ENCODE measurements around the gene NPHP4. TPM values are rescaled to one million over a fixed set of nuclear protein-coding genes. Genes with fewer than 3 reads are reported as not detected.

NPHP4 gene
- total RNA-seq, 2 experiments from 2014 or later = 6.2 to 7.7 TPM

- H3K4me1 ChIP-seq (ENCODE audit: insufficient read depth, low read length) = peaks cover 4% of the 10 kb centered on the region
- Mint-ChIP-seq H3K9me3 (no peaks in the 10 kb centered on the region), H3K4me3 (no peak overlapping the region), H3K27ac (no peak overlapping the region), H3K27me3 (no peaks in the 10 kb centered on the region), H3K36me3 (ENCODE audit: low read depth) (peaks cover 5% of the 10 kb centered on the region), H3K4me1 (ENCODE audit: low read depth) (peaks cover 6% of the 10 kb centered on the region)
- no peak for DNase-seq
- H3K4me3 ChIP-seq (ENCODE audit: low read length) = no peak overlapping the region
- no peak overlapping the region for H3K27ac ChIP-seq (ENCODE audit: low read depth in 1 of 2, low read length in 2 of 2)
- no peak for TF ChIP-seq CTCF (IDR thresholded peaks at IDR 0.05)
- ChIA-PET CTCF (no interaction called here), POLR2A (interaction anchor here (1.3 kb wide), 1 partner anchor 57 kb away, joined by 3 read pairs; no protein-coding TSS in a partner anchor)
- H3K9me3 ChIP-seq (ENCODE audit: control insufficient read depth in 1 of 2, insufficient read depth in 1 of 2, low read length in 2 of 2) = no peaks in the 10 kb centered on the region
- no peak for ATAC-seq (ENCODE audit: poor library complexity)
- no peaks in the 10 kb centered on the region for H3K36me3 ChIP-seq (ENCODE audit: insufficient read depth, low read length)
- intact Hi-C loops (cut with DNase I, micrococcal nuclease) = loop anchor here (5.0 kb wide), 1 partner anchor 1266 kb away; the partner anchor contains the start of gene AJAP1 (in 2 of the 2)
- H3K27me3 ChIP-seq (ENCODE audit: control insufficient read depth in 1 of 2, insufficient read depth in 2 of 2, low read length in 2 of 2) = no peaks in the 10 kb centered on the region
Observed at GRCh38 chr1:5918275-5918649, 74.0 kb downstream of the NPHP4 start.

GRCh38 chr1:5917591-5918274, 74.5 kb downstream of the NPHP4 start:
- Mint-ChIP-seq H3K4me1 (ENCODE audit: low read depth) (peaks cover 6% of the 10 kb centered on the region), H3K36me3 (ENCODE audit: low read depth) (no peaks in the 10 kb centered on the region), H3K9me3 (no peaks in the 10 kb centered on the region), H3K4me3 (no peak overlapping the region), H3K27ac (no peak overlapping the region), H3K27me3 (no peaks in the 10 kb centered on the region)
- no peak for TF ChIP-seq CTCF (IDR thresholded peaks at IDR 0.05)
- Histone ChIP-seq H3K36me3 (ENCODE audit: insufficient read depth, low read length) (no peaks in the 10 kb centered on the region), H3K27ac (ENCODE audit: low read depth in 1 of 2, low read length in 2 of 2) (no peak overlapping the region), H3K4me3 (ENCODE audit: low read length) (no peak overlapping the region), H3K27me3 (ENCODE audit: control insufficient read depth in 1 of 2, insufficient read depth in 2 of 2, low read length in 2 of 2) (no peaks in the 10 kb centered on the region), H3K9me3 (ENCODE audit: control insufficient read depth in 1 of 2, insufficient read depth in 1 of 2, low read length in 2 of 2) (no peaks in the 10 kb centered on the region), H3K4me1 (ENCODE audit: insufficient read depth, low read length) (peaks cover 4% of the 10 kb centered on the region)
- no peak for ATAC-seq (ENCODE audit: poor library complexity)
- CTCF ChIA-PET = no interaction called here
- POLR2A ChIA-PET = interaction anchor here (1.3 kb wide), 1 partner anchor 58 kb away, joined by 3 read pairs; no protein-coding TSS in a partner anchor
- intact Hi-C loops (cut with DNase I, micrococcal nuclease) = loop anchor here (5.0 kb wide), 1 partner anchor 1265 kb away; the partner anchor contains the start of gene AJAP1 (in 2 of the 2)
- no peak for DNase-seq

GRCh38 chr1:5917281-5917590, 75.0 kb downstream of the NPHP4 start:
- peaks cover 6% of the 10 kb centered on the region for H3K4me1 Mint-ChIP-seq (ENCODE audit: low read depth)
- no peak overlapping the region for H3K4me3 Mint-ChIP-seq
- no peaks in the 10 kb centered on the region for H3K36me3 Mint-ChIP-seq (ENCODE audit: low read depth)
- H3K9me3 Mint-ChIP-seq = no peaks in the 10 kb centered on the region
- no peaks in the 10 kb centered on the region for H3K27me3 Mint-ChIP-seq
- Histone ChIP-seq H3K36me3 (ENCODE audit: insufficient read depth, low read length) (no peaks in the 10 kb centered on the region), H3K27me3 (ENCODE audit: control insufficient read depth in 1 of 2, insufficient read depth in 2 of 2, low read length in 2 of 2) (no peaks in the 10 kb centered on the region), H3K4me3 (ENCODE audit: low read length) (no peak overlapping the region), H3K27ac (ENCODE audit: low read depth in 1 of 2, low read length in 2 of 2) (no peak overlapping the region), H3K4me1 (ENCODE audit: insufficient read depth, low read length) (peaks cover 4% of the 10 kb centered on the region), H3K9me3 (ENCODE audit: control insufficient read depth in 1 of 2, insufficient read depth in 1 of 2, low read length in 2 of 2) (no peaks in the 10 kb centered on the region)
- CTCF ChIA-PET = no interaction called here
- DNase-seq = no peak
- POLR2A ChIA-PET = interaction anchor here (1.3 kb wide), 1 partner anchor 58 kb away, joined by 3 read pairs; no protein-coding TSS in a partner anchor
- ATAC-seq (ENCODE audit: poor library complexity) = no peak
- intact Hi-C loops (cut with DNase I, micrococcal nuclease) = loop anchor here (5.0 kb wide), 1 partner anchor 1265 kb away; the partner anchor contains the start of gene AJAP1 (in 2 of the 2)
- TF ChIP-seq CTCF (IDR thresholded peaks at IDR 0.05) = no peak
- H3K27ac Mint-ChIP-seq = no peak overlapping the region

Measured in CD4-positive, alpha-beta T cell (primary cell).